ENCODE measurements around the gene KRT23. TPM values are rescaled to one million over a fixed set of nuclear protein-coding genes. Genes with fewer than 3 reads are reported as not detected.
"Not testable (repeated sequence)": the region's sequence is repeated elsewhere in the genome, so short reads cannot be mapped to it uniquely, and the experiment has no call there.

The KRT23 gene
- total RNA-seq, 1 donor from 2014 or later: 25.9 TPM

- TF ChIP-seq CTCF (IDR thresholded peaks at IDR 0.05; ENCODE audit: insufficient read depth, low read length, poor library complexity, severe bottlenecking): no peak
- DNase-seq (ENCODE audit: low read depth): peak; percentile 70
- Histone ChIP-seq H3K4me3 (ENCODE audit: low read depth, low read length) (no peak overlapping the region), H3K27me3 (ENCODE audit: control insufficient read depth, insufficient read depth, low read length) (no peaks in the 10 kb centered on the region), H3K36me3 (ENCODE audit: control insufficient read depth, insufficient read depth, low read length) (no peaks in the 10 kb centered on the region)
Observed at GRCh38 chr17:40922239-40922638, 15.2 kb downstream of the KRT23 start.

GRCh38 chr17:40921026-40921425 lies 16.4 kb downstream of the KRT23 start:
- DNase-seq (ENCODE audit: low read depth): no peak
- Histone ChIP-seq H3K4me3 (ENCODE audit: low read depth, low read length) (no peak overlapping the region), H3K36me3 (ENCODE audit: control insufficient read depth, insufficient read depth, low read length) (no peaks in the 10 kb centered on the region), H3K27me3 (ENCODE audit: control insufficient read depth, insufficient read depth, low read length) (no peaks in the 10 kb centered on the region)
- TF ChIP-seq CTCF (IDR thresholded peaks at IDR 0.05; ENCODE audit: insufficient read depth, low read length, poor library complexity, severe bottlenecking): no peak

GRCh38 chr17:40917116-40917515 lies 20.3 kb downstream of the KRT23 start:
- H3K36me3 ChIP-seq (ENCODE audit: control insufficient read depth, insufficient read depth, low read length); DNase-seq (ENCODE audit: low read depth); H3K27me3 ChIP-seq (ENCODE audit: control insufficient read depth, insufficient read depth, low read length); H3K4me3 ChIP-seq (ENCODE audit: low read depth, low read length): not testable (repeated sequence)

- no peaks in the 10 kb centered on the region for H3K27me3 ChIP-seq (ENCODE audit: control insufficient read depth, insufficient read depth, low read length)
- DNase-seq (ENCODE audit: low read depth): no peak
- no peaks in the 10 kb centered on the region for H3K36me3 ChIP-seq (ENCODE audit: control insufficient read depth, insufficient read depth, low read length)
- no peak overlapping the region for H3K4me3 ChIP-seq (ENCODE audit: low read depth, low read length)
- TF ChIP-seq CTCF (IDR thresholded peaks at IDR 0.05; ENCODE audit: insufficient read depth, low read length, poor library complexity, severe bottlenecking): no peak
Observed at GRCh38 chr17:40916366-40916765, 21.1 kb downstream of the KRT23 start.

- no peaks in the 10 kb centered on the region for H3K27me3 ChIP-seq (ENCODE audit: control insufficient read depth, insufficient read depth, low read length)
- TF ChIP-seq CTCF (IDR thresholded peaks at IDR 0.05; ENCODE audit: insufficient read depth, low read length, poor library complexity, severe bottlenecking): no peak
- H3K36me3 ChIP-seq (ENCODE audit: control insufficient read depth, insufficient read depth, low read length): no peaks in the 10 kb centered on the region
- no peak for DNase-seq (ENCODE audit: low read depth)
- no peak overlapping the region for H3K4me3 ChIP-seq (ENCODE audit: low read depth, low read length)
Observed at GRCh38 chr17:40915721-40916256, 21.7 kb downstream of the KRT23 start.

- Histone ChIP-seq H3K27me3 (ENCODE audit: control insufficient read depth, insufficient read depth, low read length) (no peaks in the 10 kb centered on the region), H3K36me3 (ENCODE audit: control insufficient read depth, insufficient read depth, low read length) (no peaks in the 10 kb centered on the region), H3K4me3 (ENCODE audit: low read depth, low read length) (no peak overlapping the region)
- TF ChIP-seq CTCF (IDR thresholded peaks at IDR 0.05; ENCODE audit: insufficient read depth, low read length, poor library complexity, severe bottlenecking): no peak
- peak; percentile 97 for DNase-seq (ENCODE audit: low read depth)
Observed at GRCh38 chr17:40915199-40915661, 22.2 kb downstream of the KRT23 start.

Measured in kidney epithelial cell (primary cell).